ENCODE results near the gene PLCB4. TPM values are rescaled to one million over a fixed set of nuclear protein-coding genes. Genes with fewer than 3 reads are reported as not detected.
"Not testable (repeated sequence)": the region's sequence is repeated elsewhere in the genome, so short reads cannot be mapped to it uniquely, and the experiment has no call there.

The PLCB4 gene
- total RNA-seq = 159 and 549 TPM in 2 replicates

GRCh38 chr20:9068841-9069663 lies at the start of gene PLCB4:
PLCB4 (plus strand) TSS chr20:9069087; CDS start chr20:9307815, 238,728 bp downstream.
- no peak for DNase-seq (ENCODE audit: low read depth)

GRCh38 chr20:9019833-9020232 lies 49.1 kb upstream of the PLCB4 start:
- DNase-seq (ENCODE audit: low read depth) = no peak

- peak; percentile 51 for DNase-seq (ENCODE audit: low read depth)
Observed at GRCh38 chr20:9021216-9021615, 47.7 kb upstream of the PLCB4 start.

GRCh38 chr20:9021699-9022098 lies 47.2 kb upstream of the PLCB4 start:
- no peak for DNase-seq (ENCODE audit: low read depth)

GRCh38 chr20:9022376-9022775 lies 46.5 kb upstream of the PLCB4 start:
- DNase-seq (ENCODE audit: low read depth) = no peak

- DNase-seq (ENCODE audit: low read depth) = no peak
Observed at GRCh38 chr20:9024606-9025005, 44.3 kb upstream of the PLCB4 start.

- DNase-seq (ENCODE audit: low read depth) = no peak
Observed at GRCh38 chr20:9025011-9025410, 43.9 kb upstream of the PLCB4 start.

GRCh38 chr20:9025643-9026042 lies 43.2 kb upstream of the PLCB4 start:
- DNase-seq (ENCODE audit: low read depth) = peak; percentile 88

- DNase-seq (ENCODE audit: low read depth) = peak; percentile 49
Observed at GRCh38 chr20:9027626-9028025, 41.3 kb upstream of the PLCB4 start.

GRCh38 chr20:9028419-9028818 lies 40.5 kb upstream of the PLCB4 start:
- no peak for DNase-seq (ENCODE audit: low read depth)

GRCh38 chr20:9031991-9032390 lies 36.9 kb upstream of the PLCB4 start:
- no peak for DNase-seq (ENCODE audit: low read depth)

GRCh38 chr20:9032758-9033157 lies 36.1 kb upstream of the PLCB4 start:
- no peak for DNase-seq (ENCODE audit: low read depth)

GRCh38 chr20:9035126-9035525 lies 33.8 kb upstream of the PLCB4 start:
- peak; percentile 92 for DNase-seq (ENCODE audit: low read depth)

- no peak for DNase-seq (ENCODE audit: low read depth)
Observed at GRCh38 chr20:9036593-9036992, 32.3 kb upstream of the PLCB4 start.

- no peak for DNase-seq (ENCODE audit: low read depth)
Observed at GRCh38 chr20:9038791-9039535, 29.9 kb upstream of the PLCB4 start.

GRCh38 chr20:9040863-9041524 lies 27.9 kb upstream of the PLCB4 start:
- peak; percentile 47 for DNase-seq (ENCODE audit: low read depth)

- DNase-seq (ENCODE audit: low read depth) = peak; percentile 37
Observed at GRCh38 chr20:9043364-9043763, 25.5 kb upstream of the PLCB4 start.

- DNase-seq (ENCODE audit: low read depth) = not testable (repeated sequence)
Observed at GRCh38 chr20:9047928-9048327, 21.0 kb upstream of the PLCB4 start.

- peak; percentile 100 for DNase-seq (ENCODE audit: low read depth)
Observed at GRCh38 chr20:9051508-9051907, 17.4 kb upstream of the PLCB4 start.

GRCh38 chr20:9052136-9052535 lies 16.8 kb upstream of the PLCB4 start:
- DNase-seq (ENCODE audit: low read depth) = peak; percentile 54

- DNase-seq (ENCODE audit: low read depth) = no peak
Observed at GRCh38 chr20:9053108-9053507, 15.8 kb upstream of the PLCB4 start.

- DNase-seq (ENCODE audit: low read depth) = no peak
Observed at GRCh38 chr20:9054176-9054575, 14.7 kb upstream of the PLCB4 start.

GRCh38 chr20:9059931-9060330 lies 9.0 kb upstream of the PLCB4 start:
- DNase-seq (ENCODE audit: low read depth) = peak; percentile 91

Measured in renal cortical epithelial cell (primary cell).